Neural cell (in vitro differentiated cells): ENCODE data around the gene ITGA3. TPM values are rescaled to one million over a fixed set of nuclear protein-coding genes. Genes with fewer than 3 reads are reported as not detected.

ENCODE experiments used
- H2AFZ ChIP-seq: fragments of 200-600, 300-800 bp; sonication (generic), shearing (Covaris generic); 2 replicates; pipeline ENCODE4 v1.6.0; 2014; ENCODE audit warnings: low read depth, mild to moderate bottlenecking, antibody characterized with exemption, low read length, moderate library complexity
- H3F3A ChIP-seq: fragments of 200-600 bp; shearing (Covaris generic); 2 replicates; pipeline ENCODE4 v1.6.1; 2016; ENCODE audit warnings: mild to moderate bottlenecking, moderate library complexity, mixed read lengths, antibody characterized with exemption, low read length; ENCODE audit not compliant: insufficient read depth, poor library complexity, severe bottlenecking
- H3K27ac ChIP-seq: fragments of 200-600, 300-800 bp; sonication (generic), shearing (Covaris generic); 2 replicates; pipeline ENCODE4 v1.5.1; 2014; ENCODE audit warnings: mild to moderate bottlenecking, low read length, moderate library complexity
- H3K27me3 ChIP-seq: fragments of 300-800, 200-600 bp; sonication (generic), shearing (Covaris generic); 2 replicates; pipeline ENCODE4 v1.6.0; 2014; ENCODE audit warnings: mild to moderate bottlenecking, low read depth, low read length, moderate library complexity; ENCODE audit not compliant: insufficient read depth
- H3K36me3 ChIP-seq: fragments of 300-800, 200-600 bp; sonication (generic), shearing (Covaris generic); 2 replicates; pipeline ENCODE4 v1.5.1; 2014; ENCODE audit warnings: mild to moderate bottlenecking, antibody characterized with exemption, low read length, moderate library complexity; ENCODE audit not compliant: insufficient read depth
- H3K4me2 ChIP-seq: fragments of 300-800, 200-600 bp; sonication (generic), shearing (Covaris generic); 2 replicates; pipeline ENCODE4 v1.6.0; 2014; ENCODE audit warnings: mild to moderate bottlenecking, low read length
- H3K4me3 ChIP-seq: fragments of 300-800, 200-600 bp; sonication (generic), shearing (Covaris generic); 2 replicates; pipeline ENCODE4 v1.5.1; 2014; ENCODE audit warnings: mild to moderate bottlenecking, low read length, moderate library complexity
- H3K79me2 ChIP-seq: fragments of 200-600 bp; shearing (Covaris generic); replicated peaks from 2 replicates; pipeline ENCODE4 v1.6.0; 2014; ENCODE audit warnings: mild to moderate bottlenecking, low read length, moderate library complexity; ENCODE audit not compliant: insufficient read depth
- H3K9ac ChIP-seq: fragments of 300-800, 200-600 bp; sonication (generic), shearing (Covaris generic); 2 replicates; pipeline ENCODE4 v1.6.1; 2016; ENCODE audit warnings: mild to moderate bottlenecking, low read length, mixed read lengths
- H3K9me2 ChIP-seq: fragments of 200-600 bp; shearing (Covaris generic); 2 replicates; pipeline ENCODE4 v1.6.1; 2016; ENCODE audit warnings: mild to moderate bottlenecking, low read length, mixed read lengths; ENCODE audit not compliant: insufficient read depth
- H3K9me3 ChIP-seq: fragments of 200-600, 300-800 bp; sonication (generic), shearing (Covaris generic); 2 replicates; pipeline ENCODE4 v1.6.1; 2016; ENCODE audit warnings: mild to moderate bottlenecking, mixed run types, low read length, moderate library complexity, mixed read lengths
- H4K20me1 ChIP-seq: fragments of 200-600 bp; shearing (Covaris generic); 2 replicates; pipeline ENCODE4 v1.6.1; 2016; ENCODE audit warnings: mild to moderate bottlenecking, mixed run types; ENCODE audit not compliant: insufficient read depth
- EP300 ChIP-seq: fragments of 450-650 bp; conservative IDR thresholded peaks from 2 replicates; pipeline ENCODE4 v1.6.1; 2014; ENCODE audit warnings: antibody characterized with exemption, mild to moderate bottlenecking, moderate library complexity; ENCODE audit not compliant: poor library complexity, severe bottlenecking
- EZH2 ChIP-seq: fragments of 200-600, 300-800 bp; shearing (Covaris generic), sonication (generic); IDR thresholded peaks from 2 replicates; pipeline ENCODE4 v1.6.1; 2014; ENCODE audit warnings: antibody characterized with exemption, low read length, borderline replicate concordance, mild to moderate bottlenecking; ENCODE audit not compliant: insufficient read depth, poor library complexity, severe bottlenecking
- MXI1 ChIP-seq: fragments of 450-650 bp; conservative IDR thresholded peaks from 2 replicates; pipeline ENCODE4 v1.6.1; 2014; ENCODE audit warnings: antibody characterized with exemption, mild to moderate bottlenecking; ENCODE audit not compliant: poor library complexity, severe bottlenecking
- POLR2AphosphoS5 ChIP-seq: IDR thresholded peaks from 2 replicates; pipeline ENCODE4 v1.6.1; 2012
- RAD21 ChIP-seq: fragments of 450-650 bp; conservative IDR thresholded peaks from 2 replicates; pipeline ENCODE4 v1.6.1; 2014; ENCODE audit warnings: antibody characterized with exemption, mild to moderate bottlenecking, moderate library complexity
- SMC3 ChIP-seq: fragments of 450-650 bp; conservative IDR thresholded peaks from 2 replicates; pipeline ENCODE4 v1.6.1; 2014; ENCODE audit warnings: antibody characterized with exemption, mild to moderate bottlenecking, moderate library complexity; ENCODE audit not compliant: poor library complexity
- TAF1 ChIP-seq: IDR thresholded peaks from 2 replicates; pipeline ENCODE4 v1.6.1; 2012; ENCODE audit warnings: low read depth
- polyA plus RNA-seq: library from polyadenylated mRNA; depleted of rRNA; stranded (reverse); fragments of >200 nt; gene quantifications from 2 replicates; pipeline ENCODE4 v1.2.3, GENCODE V29; 2014
- TF ChIP-seq, protein P1 (sequence below): IDR thresholded peaks from 2 replicates; pipeline ENCODE4 v1.6.1; 2012; ENCODE audit warnings: borderline replicate concordance
- TF ChIP-seq, protein P2 (sequence below): fragments of 450-650 bp; IDR thresholded peaks from 2 replicates; pipeline ENCODE4 v1.5.1; 2014; ENCODE audit warnings: antibody characterized with exemption, mild to moderate bottlenecking, moderate library complexity; ENCODE audit not compliant: poor library complexity, severe bottlenecking

Gene ITGA3
- polyA plus RNA-seq, 1 donor from 2014 or later = 33.0 TPM

DNA sequence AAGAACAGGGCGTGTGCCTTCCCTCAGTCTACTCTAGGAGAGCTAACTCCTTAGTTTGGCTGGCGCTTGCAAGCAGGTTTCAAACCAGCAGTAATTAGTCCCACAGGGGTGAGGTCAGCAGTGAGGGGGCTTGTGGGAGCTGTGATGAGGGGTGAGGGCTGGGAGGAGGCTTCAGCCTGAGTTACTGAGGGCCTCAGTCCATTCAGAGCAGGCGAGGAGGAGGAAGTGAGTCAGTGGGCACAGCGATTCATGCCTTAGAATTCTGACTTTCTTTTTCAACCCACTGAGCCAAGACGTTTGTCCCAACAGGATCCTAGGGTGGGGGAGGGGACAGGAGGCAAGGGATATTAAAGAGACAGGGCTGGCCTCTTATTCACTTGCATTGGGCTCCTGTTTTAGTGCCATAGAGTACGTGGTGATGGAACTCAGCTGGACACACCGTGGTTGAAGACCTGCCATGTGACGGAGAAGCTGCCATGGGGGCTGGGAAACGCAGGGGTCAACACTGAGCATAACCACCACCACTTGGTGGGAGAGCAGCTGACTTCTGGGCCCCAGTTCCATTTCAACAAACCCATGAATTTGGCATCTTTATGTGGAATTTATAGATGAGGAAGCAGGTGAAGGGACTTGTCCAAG lies 8.3 kb upstream of the ITGA3 start:
- Histone ChIP-seq H3K9ac (no peak overlapping the region), H3K27ac (no peak overlapping the region), H3K79me2 (no peaks in the 10 kb centered on the region), H3F3A (no peaks in the 10 kb centered on the region), H3K9me2 (no peaks in the 10 kb centered on the region), H3K27me3 (no peaks in the 10 kb centered on the region), H3K36me3 (no peaks in the 10 kb centered on the region), H4K20me1 (no peaks in the 10 kb centered on the region), H3K9me3 (no peaks in the 10 kb centered on the region), H2AFZ (no peak overlapping the region), H3K4me3 (no peak overlapping the region), H3K4me2 (no peak overlapping the region)
- no peak for TF ChIP-seq POLR2AphosphoS5
- no peak for TF ChIP-seq EZH2
- TF ChIP-seq MXI1 = no peak
- no peak for TF ChIP-seq SMC3
- TF ChIP-seq TAF1 = no peak
- TF ChIP-seq, protein P1, sequence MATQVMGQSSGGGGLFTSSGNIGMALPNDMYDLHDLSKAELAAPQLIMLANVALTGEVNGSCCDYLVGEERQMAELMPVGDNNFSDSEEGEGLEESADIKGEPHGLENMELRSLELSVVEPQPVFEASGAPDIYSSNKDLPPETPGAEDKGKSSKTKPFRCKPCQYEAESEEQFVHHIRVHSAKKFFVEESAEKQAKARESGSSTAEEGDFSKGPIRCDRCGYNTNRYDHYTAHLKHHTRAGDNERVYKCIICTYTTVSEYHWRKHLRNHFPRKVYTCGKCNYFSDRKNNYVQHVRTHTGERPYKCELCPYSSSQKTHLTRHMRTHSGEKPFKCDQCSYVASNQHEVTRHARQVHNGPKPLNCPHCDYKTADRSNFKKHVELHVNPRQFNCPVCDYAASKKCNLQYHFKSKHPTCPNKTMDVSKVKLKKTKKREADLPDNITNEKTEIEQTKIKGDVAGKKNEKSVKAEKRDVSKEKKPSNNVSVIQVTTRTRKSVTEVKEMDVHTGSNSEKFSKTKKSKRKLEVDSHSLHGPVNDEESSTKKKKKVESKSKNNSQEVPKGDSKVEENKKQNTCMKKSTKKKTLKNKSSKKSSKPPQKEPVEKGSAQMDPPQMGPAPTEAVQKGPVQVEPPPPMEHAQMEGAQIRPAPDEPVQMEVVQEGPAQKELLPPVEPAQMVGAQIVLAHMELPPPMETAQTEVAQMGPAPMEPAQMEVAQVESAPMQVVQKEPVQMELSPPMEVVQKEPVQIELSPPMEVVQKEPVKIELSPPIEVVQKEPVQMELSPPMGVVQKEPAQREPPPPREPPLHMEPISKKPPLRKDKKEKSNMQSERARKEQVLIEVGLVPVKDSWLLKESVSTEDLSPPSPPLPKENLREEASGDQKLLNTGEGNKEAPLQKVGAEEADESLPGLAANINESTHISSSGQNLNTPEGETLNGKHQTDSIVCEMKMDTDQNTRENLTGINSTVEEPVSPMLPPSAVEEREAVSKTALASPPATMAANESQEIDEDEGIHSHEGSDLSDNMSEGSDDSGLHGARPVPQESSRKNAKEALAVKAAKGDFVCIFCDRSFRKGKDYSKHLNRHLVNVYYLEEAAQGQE = no peak
- no peak for TF ChIP-seq EP300
- no peak for TF ChIP-seq RAD21
- TF ChIP-seq, protein P2, sequence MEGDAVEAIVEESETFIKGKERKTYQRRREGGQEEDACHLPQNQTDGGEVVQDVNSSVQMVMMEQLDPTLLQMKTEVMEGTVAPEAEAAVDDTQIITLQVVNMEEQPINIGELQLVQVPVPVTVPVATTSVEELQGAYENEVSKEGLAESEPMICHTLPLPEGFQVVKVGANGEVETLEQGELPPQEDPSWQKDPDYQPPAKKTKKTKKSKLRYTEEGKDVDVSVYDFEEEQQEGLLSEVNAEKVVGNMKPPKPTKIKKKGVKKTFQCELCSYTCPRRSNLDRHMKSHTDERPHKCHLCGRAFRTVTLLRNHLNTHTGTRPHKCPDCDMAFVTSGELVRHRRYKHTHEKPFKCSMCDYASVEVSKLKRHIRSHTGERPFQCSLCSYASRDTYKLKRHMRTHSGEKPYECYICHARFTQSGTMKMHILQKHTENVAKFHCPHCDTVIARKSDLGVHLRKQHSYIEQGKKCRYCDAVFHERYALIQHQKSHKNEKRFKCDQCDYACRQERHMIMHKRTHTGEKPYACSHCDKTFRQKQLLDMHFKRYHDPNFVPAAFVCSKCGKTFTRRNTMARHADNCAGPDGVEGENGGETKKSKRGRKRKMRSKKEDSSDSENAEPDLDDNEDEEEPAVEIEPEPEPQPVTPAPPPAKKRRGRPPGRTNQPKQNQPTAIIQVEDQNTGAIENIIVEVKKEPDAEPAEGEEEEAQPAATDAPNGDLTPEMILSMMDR = no peak

DNA sequence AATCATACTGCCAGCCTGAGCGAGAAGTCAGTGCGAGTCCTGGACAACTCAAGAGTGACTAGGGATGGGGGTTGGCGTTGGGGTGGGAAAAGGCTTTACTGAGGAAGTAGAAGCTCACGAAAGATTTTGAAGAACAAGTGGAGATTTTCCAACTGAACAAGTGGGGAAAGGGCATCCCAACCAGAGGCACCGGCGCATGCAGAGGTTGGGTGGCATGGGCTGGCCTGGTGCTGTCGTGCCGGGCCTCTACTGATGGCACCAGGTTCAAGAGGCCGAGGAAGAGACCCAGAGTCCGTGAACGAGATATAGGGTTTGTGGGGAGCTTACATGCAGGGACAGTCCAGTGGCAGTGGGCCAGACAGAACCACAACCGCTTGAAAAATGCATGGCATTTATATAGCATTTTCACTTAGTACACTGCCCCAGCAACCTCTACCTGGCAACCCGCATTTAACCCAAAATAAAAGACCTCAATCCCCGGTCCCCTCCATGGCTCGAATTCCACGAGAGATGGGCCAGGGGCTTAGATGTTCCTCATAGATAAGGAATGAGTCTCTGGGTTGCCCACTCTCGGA lies 7.7 kb upstream of the ITGA3 start:
- no peak overlapping the region for H3K27ac ChIP-seq
- H3K9me2 ChIP-seq = no peaks in the 10 kb centered on the region
- no peaks in the 10 kb centered on the region for H3K79me2 ChIP-seq
- no peak overlapping the region for H3K9ac ChIP-seq
- TF ChIP-seq MXI1 (no peak), RAD21 (no peak), POLR2AphosphoS5 (no peak), EZH2 (no peak), EP300 (no peak), SMC3 (no peak), TAF1 (no peak)
- TF ChIP-seq, protein P2 = no peak
- TF ChIP-seq, protein P1 = no peak
- H3K9me3 ChIP-seq = no peaks in the 10 kb centered on the region
- no peak overlapping the region for H3K4me3 ChIP-seq
- no peaks in the 10 kb centered on the region for H3F3A ChIP-seq
- no peaks in the 10 kb centered on the region for H4K20me1 ChIP-seq
- H3K27me3 ChIP-seq = no peaks in the 10 kb centered on the region
- no peak overlapping the region for H3K4me2 ChIP-seq
- no peaks in the 10 kb centered on the region for H3K36me3 ChIP-seq
- H2AFZ ChIP-seq = no peak overlapping the region
